Astrocyte (in vitro differentiated cells and primary cell): ENCODE measurements around the gene TNFSF15. TPM values are rescaled to one million over a fixed set of nuclear protein-coding genes. Genes with fewer than 3 reads are reported as not detected.

Experiments used
- DNase-seq: peaks from one replicate; pipeline ENCODE4 v3.0.0-alpha.2; 2010; ENCODE audit warnings: low read depth
- FAIRE-seq: peaks from 2 replicates; lab custom pipeline; 2011; peaks lifted over from hg19 to GRCh38; lab: Jason Lieb, UNC
- H2AFZ ChIP-seq: 2 replicates; pipeline ENCODE4 v1.6.0; 2012; ENCODE audit warnings: low read depth, low read length, inconsistent platforms
- H3K27ac ChIP-seq: 2 replicates; pipeline ENCODE4 v1.5.1; 2011; ENCODE audit warnings: low read depth, low read length, inconsistent platforms
- H3K27me3 ChIP-seq: 2 replicates; pipeline ENCODE4 v1.6.0; 2011; ENCODE audit warnings: low read length, inconsistent platforms; ENCODE audit not compliant: insufficient read depth
- H3K36me3 ChIP-seq: 2 replicates; pipeline ENCODE4 v1.5.1; 2011; ENCODE audit warnings: low read length, inconsistent platforms; ENCODE audit not compliant: insufficient read depth
- H3K4me1 ChIP-seq: 2 replicates; pipeline ENCODE4 v1.5.1; 2011; ENCODE audit warnings: low read length, inconsistent platforms; ENCODE audit not compliant: insufficient read depth
- H3K4me2 ChIP-seq: 2 replicates; pipeline ENCODE4 v1.6.0; 2012; ENCODE audit warnings: low read length, inconsistent platforms
- H3K4me3 ChIP-seq: 2 replicates; pipeline ENCODE4 v1.5.1; 2011; ENCODE audit warnings: low read depth, mild to moderate bottlenecking, low read length, inconsistent platforms; ENCODE audit not compliant: insufficient read depth
- H3K79me2 ChIP-seq: 2 replicates; pipeline ENCODE4 v1.6.0; 2012; ENCODE audit warnings: mild to moderate bottlenecking, low read length, inconsistent platforms; ENCODE audit not compliant: insufficient read depth
- H3K9ac ChIP-seq: 2 replicates; pipeline ENCODE4 v1.6.0; 2012; ENCODE audit warnings: mild to moderate bottlenecking, low read length, inconsistent platforms
- H3K9me3 ChIP-seq: 2 replicates; pipeline ENCODE4 v1.5.1; 2012; ENCODE audit warnings: low read depth, mild to moderate bottlenecking, low read length, inconsistent platforms; ENCODE audit not compliant: insufficient read depth
- H4K20me1 ChIP-seq: 2 replicates; pipeline ENCODE4 v1.6.0; 2012; ENCODE audit warnings: low read length, inconsistent platforms; ENCODE audit not compliant: insufficient read depth
- H3K27ac Mint-ChIP-seq: one replicate; pipeline ENCODE4 v1.8.0; 2021; ENCODE audit warnings: mild to moderate bottlenecking, mixed read lengths; ENCODE audit not compliant: unreplicated experiment
- H3K27me3 Mint-ChIP-seq: one replicate; pipeline ENCODE4 v1.8.0; 2021; ENCODE audit warnings: low read depth, mixed read lengths; ENCODE audit not compliant: unreplicated experiment
- H3K36me3 Mint-ChIP-seq: one replicate; pipeline ENCODE4 v1.8.0; 2021; ENCODE audit warnings: low read depth, mixed read lengths; ENCODE audit not compliant: unreplicated experiment
- H3K4me1 Mint-ChIP-seq: one replicate; pipeline ENCODE4 v1.8.0; 2021; ENCODE audit warnings: low read depth, mixed read lengths; ENCODE audit not compliant: unreplicated experiment
- H3K4me3 Mint-ChIP-seq: one replicate; pipeline ENCODE4 v1.8.0; 2021; ENCODE audit warnings: mild to moderate bottlenecking, moderate library complexity, mixed read lengths; ENCODE audit not compliant: unreplicated experiment
- H3K9me3 Mint-ChIP-seq: one replicate; pipeline ENCODE4 v1.8.0; 2021; ENCODE audit warnings: mild to moderate bottlenecking, mixed read lengths; ENCODE audit not compliant: unreplicated experiment
- CTCF ChIP-seq: IDR thresholded peaks from 2 replicates; pipeline ENCODE4 v1.5.1; 2011; ENCODE audit warnings: low read depth, mild to moderate bottlenecking, inconsistent platforms, low read length, moderate library complexity; ENCODE audit not compliant: insufficient read depth
- EZH2 ChIP-seq: IDR thresholded peaks from 2 replicates; pipeline ENCODE4 v1.6.1; 2012; ENCODE audit warnings: mild to moderate bottlenecking, low read length, inconsistent platforms; ENCODE audit not compliant: insufficient read depth
- total RNA-seq: library from RNA; stranded (reverse); gene quantifications from 2 replicates; pipeline ENCODE4 v1.2.1, GENCODE V29; 2021

Gene TNFSF15
- total RNA-seq, 1 donor from 2014 or later: 10.3 TPM

GRCh38 chr9:114791736-114792135 lies 14.1 kb downstream of the TNFSF15 start:
- H3K4me1 Mint-ChIP-seq: peaks cover 33% of the 10 kb centered on the region
- no peak overlapping the region for H3K27ac Mint-ChIP-seq
- TF ChIP-seq CTCF (no peak), EZH2 (no peak)
- no peaks in the 10 kb centered on the region for H3K9me3 Mint-ChIP-seq
- Histone ChIP-seq H3K4me1 (peaks cover 3% of the 10 kb centered on the region), H3K27ac (no peak overlapping the region), H3K4me2 (no peak overlapping the region), H3K4me3 (no peak overlapping the region), H2AFZ (no peak overlapping the region), H3K27me3 (no peaks in the 10 kb centered on the region), H3K9me3 (no peaks in the 10 kb centered on the region), H4K20me1 (no peaks in the 10 kb centered on the region), H3K36me3 (no peaks in the 10 kb centered on the region), H3K79me2 (no peaks in the 10 kb centered on the region), H3K9ac (no peak overlapping the region)
- no peaks in the 10 kb centered on the region for H3K36me3 Mint-ChIP-seq
- no peak for FAIRE-seq
- peak; percentile 29 for DNase-seq
- no peak overlapping the region for H3K4me3 Mint-ChIP-seq
- peaks cover 4% of the 10 kb centered on the region for H3K27me3 Mint-ChIP-seq

- no peaks in the 10 kb centered on the region for H3K27me3 ChIP-seq
- no peaks in the 10 kb centered on the region for H4K20me1 ChIP-seq
- H3K9me3 ChIP-seq: no peaks in the 10 kb centered on the region
- H3K36me3 ChIP-seq: no peaks in the 10 kb centered on the region
- H3K4me3 ChIP-seq: no peak overlapping the region
- Mint-ChIP-seq H3K36me3 (no peaks in the 10 kb centered on the region), H3K27ac (peak overlapping the region; percentile 97), H3K27me3 (no peaks in the 10 kb centered on the region), H3K4me3 (no peak overlapping the region), H3K9me3 (no peaks in the 10 kb centered on the region), H3K4me1 (peaks cover 33% of the 10 kb centered on the region)
- no peak overlapping the region for H2AFZ ChIP-seq
- H3K79me2 ChIP-seq: no peaks in the 10 kb centered on the region
- FAIRE-seq: no peak
- no peak for TF ChIP-seq CTCF
- no peak for TF ChIP-seq EZH2
- H3K4me1 ChIP-seq: peaks cover 3% of the 10 kb centered on the region
- DNase-seq: peak; percentile 3
- H3K27ac ChIP-seq: no peak overlapping the region
- no peak overlapping the region for H3K9ac ChIP-seq
- H3K4me2 ChIP-seq: no peak overlapping the region
Observed at GRCh38 chr9:114791312-114791711, 14.5 kb downstream of the TNFSF15 start.

GRCh38 chr9:114790521-114790920 lies 15.3 kb downstream of the TNFSF15 start:
- H3K4me3 Mint-ChIP-seq: no peak overlapping the region
- H3K9me3 Mint-ChIP-seq: no peaks in the 10 kb centered on the region
- Histone ChIP-seq H3K79me2 (no peaks in the 10 kb centered on the region), H3K27ac (no peak overlapping the region), H4K20me1 (no peaks in the 10 kb centered on the region), H3K9me3 (no peaks in the 10 kb centered on the region), H3K4me3 (no peak overlapping the region), H3K36me3 (no peaks in the 10 kb centered on the region), H3K4me2 (no peak overlapping the region), H3K4me1 (peaks cover 3% of the 10 kb centered on the region), H3K9ac (no peak overlapping the region), H3K27me3 (no peaks in the 10 kb centered on the region), H2AFZ (no peak overlapping the region)
- no peaks in the 10 kb centered on the region for H3K27me3 Mint-ChIP-seq
- no peak for TF ChIP-seq EZH2
- no peak for TF ChIP-seq CTCF
- H3K4me1 Mint-ChIP-seq: peaks cover 33% of the 10 kb centered on the region
- peak overlapping the region; percentile 97 for H3K27ac Mint-ChIP-seq
- H3K36me3 Mint-ChIP-seq: peaks cover 3% of the 10 kb centered on the region
- FAIRE-seq: no peak
- DNase-seq: peak; percentile 54
